Dedifferentiated amniotic fluid mesenchymal stem cell (primary cell): ENCODE data around the gene VRTN.

ENCODE experiments used
- DNase-seq: peaks from one replicate; pipeline ENCODE4 v3.0.0-alpha.2; 2016; ENCODE audit errors: extremely low spot score

VRTN gene

GRCh38 chr14:74392616-74393570, 44.6 kb downstream of the VRTN start:
- DNase-seq: no peak

GRCh38 chr14:74394549-74394948, 46.3 kb downstream of the VRTN start:
- DNase-seq: no peak

GRCh38 chr14:74395094-74395493, 46.8 kb downstream of the VRTN start:
- DNase-seq: no peak

- no peak for DNase-seq
These were observed 51.9 kb downstream of the VRTN start for GRCh38 chr14:74400031-74400685.

- DNase-seq: no peak
These were observed 52.7 kb downstream of the VRTN start for GRCh38 chr14:74400919-74401503.

GRCh38 chr14:74401504-74402241, 53.4 kb downstream of the VRTN start:
- no peak for DNase-seq

GRCh38 chr14:74402401-74403251, 54.4 kb downstream of the VRTN start:
- DNase-seq: no peak

GRCh38 chr14:74403619-74404417, 55.5 kb downstream of the VRTN start:
- DNase-seq: no peak

- DNase-seq: no peak
These were observed 56.2 kb downstream of the VRTN start for GRCh38 chr14:74404435-74404834.

- DNase-seq: no peak
These were observed 57.4 kb downstream of the VRTN start for GRCh38 chr14:74405663-74406062.

GRCh38 chr14:74407021-74407800, 58.9 kb downstream of the VRTN start:
- DNase-seq: no peak

GRCh38 chr14:74407801-74408154, 59.5 kb downstream of the VRTN start:
- DNase-seq: no peak

GRCh38 chr14:74408870-74409269, 60.6 kb downstream of the VRTN start:
- DNase-seq: no peak

GRCh38 chr14:74409441-74409840, 61.2 kb downstream of the VRTN start:
- no peak for DNase-seq
